ENCODE measurements around the gene TEAD1. TPM values are rescaled to one million over a fixed set of nuclear protein-coding genes. Genes with fewer than 3 reads are reported as not detected.
A peak's percentile ranks its signal among the peaks of the same experiment; 100 is the strongest.

The TEAD1 gene
- total RNA-seq, 6 experiments from 2014 or later: 28.3 to 41.5 (median 32.2) TPM

DNA sequence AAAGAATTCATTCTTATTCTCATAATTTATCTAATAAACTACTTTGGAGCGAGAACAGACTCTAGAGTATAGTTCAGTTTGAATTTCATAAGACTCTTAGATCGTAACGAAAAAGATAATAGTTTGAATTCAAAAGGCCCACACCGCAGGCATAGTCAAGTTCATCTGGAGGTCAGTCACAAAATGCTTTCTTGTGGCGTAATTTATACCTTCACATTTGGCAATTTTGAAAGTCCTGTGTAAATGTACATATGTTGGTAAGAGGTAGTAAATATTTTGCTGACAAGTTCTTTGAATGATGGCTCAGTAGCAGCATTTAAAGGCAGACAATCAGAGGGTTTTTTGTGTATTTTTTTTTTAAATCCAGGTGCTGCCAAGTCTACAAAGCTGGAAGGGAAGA is 88.1 kb downstream of the TEAD1 start:
- Histone ChIP-seq H3K36me3 (peaks cover 0 to 12% (median 6%) of the 10 kb centered on the region in 4 donors), H3K27ac (no peak overlapping the region), H3K4me3 (no peak overlapping the region), H3K27me3 (no peaks in the 10 kb centered on the region), H3K4me1 (peaks cover 0 to 3% (median 0%) of the 10 kb centered on the region in 4 donors), H3K9me3 (no peaks in the 10 kb centered on the region)
- WGBS (ENCODE audit: insufficient coverage, low coverage, low lambda C conversion rate, missing lambda C conversion rate): 85% methylated on average over 5 of the region's 5 CpGs
- intact Hi-C loops (cut with DNase I): no loop called here
- DNase-seq (no peak), ATAC-seq (peak in 2 of 4 donors; percentile 20 to 36)
- TF ChIP-seq POLR2A (IDR thresholded peaks at IDR 0.05): no peak
- TF ChIP-seq, protein P1, sequence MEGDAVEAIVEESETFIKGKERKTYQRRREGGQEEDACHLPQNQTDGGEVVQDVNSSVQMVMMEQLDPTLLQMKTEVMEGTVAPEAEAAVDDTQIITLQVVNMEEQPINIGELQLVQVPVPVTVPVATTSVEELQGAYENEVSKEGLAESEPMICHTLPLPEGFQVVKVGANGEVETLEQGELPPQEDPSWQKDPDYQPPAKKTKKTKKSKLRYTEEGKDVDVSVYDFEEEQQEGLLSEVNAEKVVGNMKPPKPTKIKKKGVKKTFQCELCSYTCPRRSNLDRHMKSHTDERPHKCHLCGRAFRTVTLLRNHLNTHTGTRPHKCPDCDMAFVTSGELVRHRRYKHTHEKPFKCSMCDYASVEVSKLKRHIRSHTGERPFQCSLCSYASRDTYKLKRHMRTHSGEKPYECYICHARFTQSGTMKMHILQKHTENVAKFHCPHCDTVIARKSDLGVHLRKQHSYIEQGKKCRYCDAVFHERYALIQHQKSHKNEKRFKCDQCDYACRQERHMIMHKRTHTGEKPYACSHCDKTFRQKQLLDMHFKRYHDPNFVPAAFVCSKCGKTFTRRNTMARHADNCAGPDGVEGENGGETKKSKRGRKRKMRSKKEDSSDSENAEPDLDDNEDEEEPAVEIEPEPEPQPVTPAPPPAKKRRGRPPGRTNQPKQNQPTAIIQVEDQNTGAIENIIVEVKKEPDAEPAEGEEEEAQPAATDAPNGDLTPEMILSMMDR (IDR thresholded peaks at IDR 0.05): no peak

DNA sequence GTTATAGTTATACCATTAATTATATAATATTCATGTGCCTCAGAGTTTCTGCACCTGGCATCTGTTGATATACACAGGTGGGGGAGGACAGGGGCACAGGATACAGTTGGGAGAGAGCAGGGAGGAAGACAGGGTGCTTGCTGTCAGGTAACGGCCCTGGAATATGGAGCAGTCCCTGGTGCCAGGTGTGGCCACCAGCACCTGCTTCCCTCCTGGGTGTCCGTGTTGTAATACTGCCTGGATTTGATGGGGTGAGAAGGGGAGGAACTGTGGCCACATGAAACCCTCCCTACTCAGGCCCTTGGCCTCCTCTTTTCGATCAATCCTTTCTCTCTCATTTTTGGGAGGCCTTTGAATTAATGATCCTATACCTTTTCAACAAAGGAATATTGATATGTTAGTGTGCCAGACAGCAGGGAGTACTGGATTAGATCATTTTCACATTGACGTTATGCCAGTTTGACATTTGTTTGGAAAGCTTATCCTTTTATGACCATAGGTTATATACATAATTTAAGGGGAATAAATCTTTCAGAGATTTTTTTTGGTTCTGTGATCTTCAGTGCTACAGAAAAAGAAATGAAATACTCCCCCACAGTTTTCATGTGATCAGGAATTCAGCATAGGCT is 88.6 kb downstream of the TEAD1 start:
- intact Hi-C loops (cut with DNase I): no loop called here
- H3K4me3 ChIP-seq: no peak overlapping the region
- peaks cover 0 to 12% (median 6%) of the 10 kb centered on the region in 4 donors for H3K36me3 ChIP-seq
- WGBS (ENCODE audit: insufficient coverage, low coverage, low lambda C conversion rate, missing lambda C conversion rate): 81% methylated on average over 2 of the region's 4 CpGs
- TF ChIP-seq, protein P1 (IDR thresholded peaks at IDR 0.05): no peak
- no peak for TF ChIP-seq POLR2A (IDR thresholded peaks at IDR 0.05)
- DNase-seq (no peak), ATAC-seq (peak in 2 of 4 donors; percentile 16 to 27)
- no peak overlapping the region for H3K27ac ChIP-seq
- H3K27me3 ChIP-seq: no peaks in the 10 kb centered on the region
- no peaks in the 10 kb centered on the region for H3K9me3 ChIP-seq
- H3K4me1 ChIP-seq: peaks cover 0 to 8% (median 1%) of the 10 kb centered on the region in 4 donors

DNA sequence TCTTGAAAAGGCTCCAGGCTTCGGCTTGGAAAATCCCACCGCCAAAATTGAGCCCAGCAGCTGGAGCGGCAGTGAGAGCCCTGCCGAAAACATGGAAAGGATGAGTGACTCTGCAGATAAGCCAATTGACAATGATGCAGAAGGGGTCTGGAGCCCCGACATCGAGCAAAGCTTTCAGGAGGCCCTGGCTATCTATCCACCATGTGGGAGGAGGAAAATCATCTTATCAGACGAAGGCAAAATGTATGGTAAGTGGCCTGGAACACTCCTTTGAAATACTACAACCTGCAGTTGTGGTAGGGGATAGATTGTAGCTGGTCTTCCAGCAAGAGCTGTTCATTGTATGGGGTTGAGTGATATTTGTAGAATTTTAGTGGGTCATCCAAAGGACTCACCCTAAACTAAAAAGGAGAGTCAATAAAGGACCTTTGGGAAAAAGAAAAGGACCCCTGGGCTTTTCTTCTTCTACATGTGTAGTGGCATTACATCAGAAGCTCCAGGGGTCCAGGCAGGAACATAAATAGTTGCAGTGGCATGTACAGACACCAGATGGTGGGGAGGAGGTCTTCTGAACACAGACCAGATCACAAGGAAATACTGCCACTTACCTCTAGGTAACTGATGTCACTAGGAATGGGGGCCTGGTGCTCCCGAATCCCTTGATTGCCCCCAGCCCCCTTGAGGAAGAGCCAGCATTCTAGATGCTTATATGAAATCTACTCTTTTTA is 90.1 kb downstream of the TEAD1 start:
- no peak for DNase-seq
- Histone ChIP-seq H3K9me3 (no peaks in the 10 kb centered on the region), H3K36me3 (peaks cover 0 to 12% (median 6%) of the 10 kb centered on the region in 4 donors), H3K27ac (no peak overlapping the region), H3K4me3 (no peak overlapping the region), H3K27me3 (no peaks in the 10 kb centered on the region), H3K4me1 (peaks cover 0 to 14% (median 4%) of the 10 kb centered on the region in 4 donors)
- WGBS (ENCODE audit: insufficient coverage, low coverage, low lambda C conversion rate, missing lambda C conversion rate): 87% methylated on average over 8 of the region's 8 CpGs
- intact Hi-C loops (cut with DNase I): no loop called here
- TF ChIP-seq, protein P1 (IDR thresholded peaks at IDR 0.05): no peak
- TF ChIP-seq POLR2A (IDR thresholded peaks at IDR 0.05): no peak
- ATAC-seq: no peak

DNA sequence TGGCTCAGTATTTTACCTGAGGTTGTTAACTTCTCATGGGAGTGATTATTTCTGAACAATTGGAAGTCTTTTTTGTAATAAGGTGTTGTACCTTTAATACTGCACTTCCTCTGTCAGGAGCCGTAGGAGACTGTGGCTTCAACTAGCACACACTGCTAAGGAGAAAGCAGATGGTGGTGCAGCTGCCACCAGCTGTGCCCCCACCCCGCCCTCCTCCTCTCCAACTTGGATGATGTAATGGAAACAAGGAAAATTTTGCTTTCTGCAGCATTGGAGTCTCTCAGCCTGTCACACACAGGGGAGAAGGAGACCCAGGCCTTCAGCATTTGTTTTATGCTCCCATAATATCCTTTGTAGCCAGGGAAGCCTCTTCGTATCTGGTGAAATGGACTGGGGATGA is 91.2 kb downstream of the TEAD1 start:
- WGBS (ENCODE audit: insufficient coverage, low coverage, low lambda C conversion rate, missing lambda C conversion rate): 89% methylated on average over 3 of the region's 3 CpGs
- Histone ChIP-seq H3K36me3 (peaks cover 0 to 12% (median 6%) of the 10 kb centered on the region in 4 donors), H3K4me1 (peaks cover 0 to 14% (median 4%) of the 10 kb centered on the region in 4 donors), H3K27ac (no peak overlapping the region), H3K4me3 (no peak overlapping the region), H3K9me3 (no peaks in the 10 kb centered on the region), H3K27me3 (no peaks in the 10 kb centered on the region)
- no peak for ATAC-seq
- DNase-seq: no peak
- intact Hi-C loops (cut with DNase I): no loop called here
- TF ChIP-seq, protein P1 (IDR thresholded peaks at IDR 0.05): no peak
- TF ChIP-seq POLR2A (IDR thresholded peaks at IDR 0.05): no peak
